A375 (cell line): ENCODE measurements around the gene SSBP4. TPM values are rescaled to one million over a fixed set of nuclear protein-coding genes. Genes with fewer than 3 reads are reported as not detected.

Experiments used
- small RNA-seq: library from RNA; depleted of rRNA; stranded (forward); fragments of <200 nt; gene quantifications from one replicate; pipeline ENCODE3, GENCODE V24; 2014
- total RNA-seq: library from RNA; depleted of rRNA; stranded (reverse); fragments of >200 nt; shearing (Covaris generic); gene quantifications from 2 replicates; pipeline ENCODE4 v1.2.3, GENCODE V29; 2014; rRNA removed

SSBP4 gene
- total RNA-seq: 135 and 183 TPM in 2 replicates

GRCh38 chr19:18419195-18419698, at the start of gene SSBP4:
Gene SSBP4, plus strand, starts transcription at chr19:18419398. Its CDS starts 251 bp downstream, at chr19:18419649.

DNA sequence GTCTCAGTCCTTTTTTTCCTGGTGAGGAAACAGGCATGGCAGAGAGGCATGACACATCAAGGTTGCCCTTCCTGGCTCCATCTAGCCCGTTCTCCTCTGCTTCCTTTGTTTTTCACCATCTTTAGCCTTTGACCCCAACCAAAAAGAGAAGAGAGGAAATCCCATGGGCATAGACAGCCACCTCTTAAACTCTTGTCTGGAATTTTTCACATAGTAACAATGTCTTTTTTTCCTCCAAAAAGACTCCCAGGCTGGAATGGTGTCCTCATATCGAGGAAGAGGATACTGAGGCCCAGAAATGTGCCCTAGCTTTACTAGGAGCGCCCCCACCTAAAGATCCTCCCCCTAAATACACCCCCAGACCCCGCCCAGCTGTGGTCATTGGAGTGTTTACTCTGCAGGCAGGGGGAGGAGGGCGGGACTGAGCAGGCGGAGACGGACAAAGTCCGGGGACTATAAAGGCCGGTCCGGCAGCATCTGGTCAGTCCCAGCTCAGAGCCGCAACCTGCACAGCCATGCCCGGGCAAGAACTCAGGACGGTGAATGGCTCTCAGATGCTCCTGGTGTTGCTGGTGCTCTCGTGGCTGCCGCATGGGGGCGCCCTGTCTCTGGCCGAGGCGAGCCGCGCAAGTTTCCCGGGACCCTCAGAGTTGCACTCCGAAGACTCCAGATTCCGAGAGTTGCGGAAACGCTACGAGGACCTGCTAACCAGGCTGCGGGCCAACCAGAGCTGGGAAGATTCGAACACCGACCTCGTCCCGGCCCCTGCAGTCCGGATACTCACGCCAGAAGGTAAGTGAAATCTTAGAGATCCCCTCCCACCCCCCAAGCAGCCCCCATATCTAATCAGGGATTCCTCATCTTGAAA, 33.3 kb upstream of the SSBP4 start, which contains the start of gene GDF15:
GDF15 (plus strand) TSS at position 484 of the 868 bp plus-strand sequence; CDS start at position 516, 32 bp downstream.

GRCh38 chr19:18397242-18398202, 21.7 kb upstream of the SSBP4 start, which contains the start of gene LRRC25:
Gene LRRC25, minus strand, starts transcription at chr19:18397622. Its CDS starts 659 bp downstream, at chr19:18396963.

GRCh38 chr19:18437491-18438330, 18.5 kb downstream of the SSBP4 start, which contains the start of gene ISYNA1:
Gene ISYNA1, minus strand, starts transcription at chr19:18438133. Its CDS starts 154 bp downstream, at chr19:18437979.

Small RNA genes lying within 50 kb of the gene (small RNA-seq; reads per million reads assigned to genes)
- not detected for gene MIR3189

Other genes starting within 250 kb of the SSBP4 start
- 26.7 and 37.5 TPM in 2 replicates for gene IFI30, start 245.6 kb upstream of the SSBP4 start, total RNA-seq
- gene MPV17L2, start 226.2 kb upstream of the SSBP4 start, total RNA-seq: 20.6 and 27.2 TPM in 2 replicates
- 2.9 and 4.9 TPM in 2 replicates for gene RAB3A, start 215.4 kb upstream of the SSBP4 start, total RNA-seq
- gene PDE4C, start 193.0 kb upstream of the SSBP4 start, total RNA-seq: 0.05 TPM in 1 of 2 replicates, not detected in the other
- gene IQCN, start 144.9 kb upstream of the SSBP4 start, total RNA-seq: 0.34 and 0.94 TPM in 2 replicates
- gene JUND, start 137.8 kb upstream of the SSBP4 start, total RNA-seq: 238 and 267 TPM in 2 replicates
- gene LSM4, start 96.3 kb upstream of the SSBP4 start, total RNA-seq: 562 and 580 TPM in 2 replicates
- gene PGPEP1, start 78.8 kb upstream of the SSBP4 start, total RNA-seq: 14.8 and 15.8 TPM in 2 replicates
- gene GDF15, start 33.2 kb upstream of the SSBP4 start, total RNA-seq: 32.1 and 48.4 TPM in 2 replicates
- gene LRRC25, start 21.8 kb upstream of the SSBP4 start, total RNA-seq: 0.15 TPM in 1 of 2 replicates, not detected in the other
- 26.3 and 35.8 TPM in 2 replicates for gene ISYNA1, start 18.7 kb downstream of the SSBP4 start, total RNA-seq
- gene ELL, start 102.7 kb downstream of the SSBP4 start, total RNA-seq: 21.9 and 26.6 TPM in 2 replicates
- 270 and 281 TPM in 2 replicates for gene FKBP8, start 124.2 kb downstream of the SSBP4 start, total RNA-seq
- gene KXD1, start 138.5 kb downstream of the SSBP4 start, total RNA-seq: 170 and 182 TPM in 2 replicates
- gene UBA52, start 152.5 kb downstream of the SSBP4 start, total RNA-seq: 1,318 and 1,387 TPM in 2 replicates
- gene REX1BD, start 169.4 kb downstream of the SSBP4 start, total RNA-seq: 185 and 235 TPM in 2 replicates
- gene CRLF1, start 187.4 kb downstream of the SSBP4 start, total RNA-seq: 6.0 and 9.8 TPM in 2 replicates
- gene TMEM59L, start 193.5 kb downstream of the SSBP4 start, total RNA-seq: 2.0 and 2.5 TPM in 2 replicates
- 7.0 TPM in 2 replicates for gene KLHL26, start 217.6 kb downstream of the SSBP4 start, total RNA-seq